HepG2 (cell line): ENCODE measurements around the gene CARS2. TPM values are rescaled to one million over a fixed set of nuclear protein-coding genes. Genes with fewer than 3 reads are reported as not detected.
A peak's percentile ranks its signal among the peaks of the same experiment; 100 is the strongest.

Source experiments
- EED ChIP-seq: sonication (generic); formaldehyde crosslinking; IDR thresholded peaks from 2 replicates; pipeline ENCODE4 v1.5.0; 2020; ENCODE audit warnings: mild to moderate bottlenecking, missing genetic modification reagents
- JUN ChIP-seq: sonication (generic); formaldehyde crosslinking; IDR thresholded peaks from 2 replicates; pipeline ENCODE4 v1.4.0; 2020; ENCODE audit warnings: mild to moderate bottlenecking, missing genetic modification reagents
- KLF13 ChIP-seq: sonication (generic); formaldehyde crosslinking; IDR thresholded peaks from 2 replicates; pipeline ENCODE4 v1.4.0; 2020; ENCODE audit warnings: mild to moderate bottlenecking, missing genetic modification reagents
- MIER3 ChIP-seq: IDR thresholded peaks from 2 replicates; pipeline ENCODE4 v1.6.1; 2016; ENCODE audit warnings: missing compliant biosample characterization, borderline replicate concordance
- MXD4 ChIP-seq: IDR thresholded peaks from 2 replicates; pipeline ENCODE4 v1.6.1; 2016; ENCODE audit warnings: mild to moderate bottlenecking, missing biosample characterization, missing genetic modification reagents
- MXI1 ChIP-seq: IDR thresholded peaks from 3 replicates; pipeline ENCODE4 v1.6.1; 2012; ENCODE audit warnings: low read depth, low read length, inconsistent platforms, borderline replicate concordance
- MYC ChIP-seq: sonication (generic); formaldehyde crosslinking; IDR thresholded peaks from 2 replicates; pipeline ENCODE4 v1.9.0; 2021; ENCODE audit warnings: missing genetic modification reagents, borderline replicate concordance
- NFE2L1 ChIP-seq: sonication (generic); formaldehyde crosslinking; IDR thresholded peaks from 2 replicates; pipeline ENCODE4 v1.4.0; 2020; ENCODE audit warnings: missing genetic modification reagents, mild to moderate bottlenecking, borderline replicate concordance
- POLR2A ChIP-seq, 2 experiments: IDR thresholded peaks; 2 replicates each; pipeline ENCODE4 v1.6.1; 2011; ENCODE audit warnings: low read depth in 2 of 2, low read length in 2 of 2, mild to moderate bottlenecking in 1 of 2, moderate library complexity in 1 of 2; ENCODE audit not compliant: insufficient read depth in 1 of 2
- SOX5 ChIP-seq: IDR thresholded peaks from 2 replicates; pipeline ENCODE4 v1.6.1; 2016; ENCODE audit warnings: borderline replicate concordance
- SRF ChIP-seq: IDR thresholded peaks from 2 replicates; pipeline ENCODE4 v1.6.1; 2011; ENCODE audit warnings: mild to moderate bottlenecking, low read depth, low read length, moderate library complexity
- TBP ChIP-seq: sonication (generic); formaldehyde crosslinking; IDR thresholded peaks from 2 replicates; pipeline ENCODE4 v1.5.0; 2020; ENCODE audit warnings: missing genetic modification reagents
- ZKSCAN8 ChIP-seq: IDR thresholded peaks from 2 replicates; pipeline ENCODE4 v1.6.1; 2016; ENCODE audit warnings: borderline replicate concordance, missing genetic modification reagents, missing compliant biosample characterization
- ZNF441 ChIP-seq: sonication (generic); formaldehyde crosslinking; IDR thresholded peaks from 2 replicates; pipeline ENCODE4 v1.7.0; 2021; ENCODE audit warnings: missing genetic modification reagents, borderline replicate concordance
- ZNF570 ChIP-seq: sonication (generic); formaldehyde crosslinking; IDR thresholded peaks from 2 replicates; pipeline ENCODE4 v1.4.0; 2020; ENCODE audit warnings: mild to moderate bottlenecking, missing genetic modification reagents, borderline replicate concordance
- ZNF644 ChIP-seq: IDR thresholded peaks from 2 replicates; pipeline ENCODE4 v1.6.1; 2016; ENCODE audit warnings: low read depth
- polyA plus RNA-seq, 8 experiments: library from polyadenylated mRNA; depleted of rRNA in 3 of 8; stranded (reverse) in 7 of 8; unstranded in 1 of 8; fragments of >200 nt; fragmentation: Illumina TruSeq in 4 of 8; extraction: Trizol in 4 of 8; gene quantifications; 2 replicates each; pipeline versions ENCODE4 v1.2.1 to v1.2.3, GENCODE V29; 2011 to 2016; ENCODE audit warnings: low read depth in 4 of 8, missing spikeins in 1 of 8, mixed read lengths in 1 of 8; ENCODE audit not compliant: insufficient read depth in 1 of 8
- total RNA-seq, 5 experiments: library from RNA; depleted of rRNA; stranded (reverse); fragments of >200 nt; fragmentation: Illumina TruSeq; extraction: Trizol; gene quantifications; 2 replicates each; pipeline ENCODE4 v1.2.3, GENCODE V29; 2016; ENCODE audit warnings: low read depth in 1 of 5
- TF ChIP-seq, protein P1 (sequence below): sonication (generic); formaldehyde crosslinking; IDR thresholded peaks from 2 replicates; pipeline ENCODE4 v1.4.0; 2020; ENCODE audit warnings: missing genetic modification reagents
- TF ChIP-seq, protein P2 (sequence below): sonication (generic); formaldehyde crosslinking; IDR thresholded peaks from one replicate; pipeline ENCODE4 v1.5.1; 2020; ENCODE audit warnings: mild to moderate bottlenecking, missing genetic modification reagents; ENCODE audit errors: not compliant biosample characterization

CARS2 gene
- total and polyA plus RNA-seq, 2 of the 13 experiments (the other 11 are each of a cell fraction or from before 2014, with no cell fraction given) = 41.1 to 59.3 TPM

GRCh38 chr13:110712081-110712848, 6.3 kb upstream of the CARS2 start (continued):
- TF ChIP-seq SRF = no peak
- no peak for TF ChIP-seq JUN (CRISPR knock-in tag)
- no peak for TF ChIP-seq EED (CRISPR knock-in tag)
- 0 out of 2 replicates have a peak, but pooled peaks have one; percentile 39 for TF ChIP-seq ZNF441
- TF ChIP-seq ZNF570 (CRISPR knock-in tag) = no peak
- no peak for TF ChIP-seq KLF13 (CRISPR knock-in tag)
- TF ChIP-seq, protein P1, sequence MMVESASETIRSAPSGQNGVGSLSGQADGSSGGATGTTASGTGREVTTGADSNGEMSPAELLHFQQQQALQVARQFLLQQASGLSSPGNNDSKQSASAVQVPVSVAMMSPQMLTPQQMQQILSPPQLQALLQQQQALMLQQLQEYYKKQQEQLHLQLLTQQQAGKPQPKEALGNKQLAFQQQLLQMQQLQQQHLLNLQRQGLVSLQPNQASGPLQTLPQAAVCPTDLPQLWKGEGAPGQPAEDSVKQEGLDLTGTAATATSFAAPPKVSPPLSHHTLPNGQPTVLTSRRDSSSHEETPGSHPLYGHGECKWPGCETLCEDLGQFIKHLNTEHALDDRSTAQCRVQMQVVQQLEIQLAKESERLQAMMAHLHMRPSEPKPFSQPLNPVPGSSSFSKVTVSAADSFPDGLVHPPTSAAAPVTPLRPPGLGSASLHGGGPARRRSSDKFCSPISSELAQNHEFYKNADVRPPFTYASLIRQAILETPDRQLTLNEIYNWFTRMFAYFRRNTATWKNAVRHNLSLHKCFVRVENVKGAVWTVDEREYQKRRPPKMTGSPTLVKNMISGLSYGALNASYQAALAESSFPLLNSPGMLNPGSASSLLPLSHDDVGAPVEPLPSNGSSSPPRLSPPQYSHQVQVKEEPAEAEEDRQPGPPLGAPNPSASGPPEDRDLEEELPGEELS (CRISPR knock-in tag) = no peak
- TF ChIP-seq POLR2A (IDR thresholded peaks at IDR 0.05; ENCODE audit: insufficient read depth in 1 of 2, low read depth in 2 of 2, low read length in 2 of 2) = peak in 1 of 2 experiments; percentile 74; a peak in 2 of 4 replicates
- TF ChIP-seq MIER3 (CRISPR knock-in tag) = 0 out of 2 replicates have a peak, but pooled peaks have one; percentile 16
- TF ChIP-seq TBP (CRISPR knock-in tag) = no peak
- TF ChIP-seq MXI1 = peak; percentile 79; the same call in 2 of the 3 replicates
- no peak for TF ChIP-seq ZKSCAN8 (CRISPR knock-in tag)
- TF ChIP-seq MXD4 (CRISPR knock-in tag) = peak; percentile 61; the same call in 1 of the 2 replicates
- no peak for TF ChIP-seq NFE2L1 (CRISPR knock-in tag)
- TF ChIP-seq, protein P2, sequence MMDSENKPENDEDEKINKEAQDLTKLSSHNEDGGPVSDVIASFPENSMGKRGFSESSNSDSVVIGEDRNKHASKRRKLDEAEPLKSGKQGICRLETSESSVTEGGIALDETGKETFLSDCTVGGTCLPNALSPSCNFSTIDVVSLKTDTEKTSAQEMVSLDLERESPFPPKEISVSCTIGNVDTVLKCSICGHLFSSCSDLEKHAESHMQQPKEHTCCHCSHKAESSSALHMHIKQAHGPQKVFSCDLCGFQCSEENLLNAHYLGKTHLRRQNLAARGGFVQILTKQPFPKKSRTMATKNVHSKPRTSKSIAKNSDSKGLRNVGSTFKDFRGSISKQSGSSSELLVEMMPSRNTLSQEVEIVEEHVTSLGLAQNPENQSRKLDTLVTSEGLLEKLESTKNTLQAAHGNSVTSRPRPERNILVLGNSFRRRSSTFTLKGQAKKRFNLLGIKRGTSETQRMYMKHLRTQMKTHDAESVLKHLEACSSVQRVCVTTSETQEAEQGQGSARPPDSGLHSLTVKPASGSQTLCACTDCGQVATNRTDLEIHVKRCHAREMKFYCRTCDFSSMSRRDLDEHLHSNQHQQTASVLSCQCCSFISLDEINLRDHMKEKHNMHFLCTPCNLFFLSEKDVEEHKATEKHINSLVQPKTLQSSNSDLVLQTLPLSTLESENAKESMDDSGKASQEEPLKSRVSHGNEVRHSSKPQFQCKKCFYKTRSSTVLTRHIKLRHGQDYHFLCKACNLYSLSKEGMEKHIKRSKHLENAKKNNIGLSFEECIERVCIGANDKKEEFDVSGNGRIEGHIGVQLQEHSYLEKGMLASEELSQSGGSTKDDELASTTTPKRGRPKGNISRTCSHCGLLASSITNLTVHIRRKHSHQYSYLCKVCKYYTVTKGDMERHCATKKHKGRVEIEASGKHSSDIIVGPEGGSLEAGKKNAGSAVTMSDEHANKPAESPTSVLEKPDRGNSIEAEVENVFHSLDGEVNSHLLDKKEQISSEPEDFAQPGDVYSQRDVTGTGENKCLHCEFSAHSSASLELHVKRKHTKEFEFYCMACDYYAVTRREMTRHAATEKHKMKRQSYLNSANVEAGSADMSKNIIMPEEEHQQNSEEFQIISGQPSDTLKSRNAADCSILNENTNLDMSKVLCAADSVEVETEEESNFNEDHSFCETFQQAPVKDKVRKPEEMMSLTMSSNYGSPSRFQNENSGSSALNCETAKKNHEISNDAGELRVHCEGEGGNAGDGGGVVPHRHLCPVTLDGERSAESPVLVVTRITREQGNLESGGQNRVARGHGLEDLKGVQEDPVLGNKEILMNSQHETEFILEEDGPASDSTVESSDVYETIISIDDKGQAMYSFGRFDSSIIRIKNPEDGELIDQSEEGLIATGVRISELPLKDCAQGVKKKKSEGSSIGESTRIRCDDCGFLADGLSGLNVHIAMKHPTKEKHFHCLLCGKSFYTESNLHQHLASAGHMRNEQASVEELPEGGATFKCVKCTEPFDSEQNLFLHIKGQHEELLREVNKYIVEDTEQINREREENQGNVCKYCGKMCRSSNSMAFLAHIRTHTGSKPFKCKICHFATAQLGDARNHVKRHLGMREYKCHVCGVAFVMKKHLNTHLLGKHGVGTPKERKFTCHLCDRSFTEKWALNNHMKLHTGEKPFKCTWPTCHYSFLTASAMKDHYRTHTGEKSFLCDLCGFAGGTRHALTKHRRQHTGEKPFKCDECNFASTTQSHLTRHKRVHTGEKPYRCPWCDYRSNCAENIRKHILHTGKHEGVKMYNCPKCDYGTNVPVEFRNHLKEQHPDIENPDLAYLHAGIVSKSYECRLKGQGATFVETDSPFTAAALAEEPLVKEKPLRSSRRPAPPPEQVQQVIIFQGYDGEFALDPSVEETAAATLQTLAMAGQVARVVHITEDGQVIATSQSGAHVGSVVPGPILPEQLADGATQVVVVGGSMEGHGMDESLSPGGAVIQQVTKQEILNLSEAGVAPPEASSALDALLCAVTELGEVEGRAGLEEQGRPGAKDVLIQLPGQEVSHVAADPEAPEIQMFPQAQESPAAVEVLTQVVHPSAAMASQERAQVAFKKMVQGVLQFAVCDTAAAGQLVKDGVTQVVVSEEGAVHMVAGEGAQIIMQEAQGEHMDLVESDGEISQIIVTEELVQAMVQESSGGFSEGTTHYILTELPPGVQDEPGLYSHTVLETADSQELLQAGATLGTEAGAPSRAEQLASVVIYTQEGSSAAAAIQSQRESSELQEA = no peak
- TF ChIP-seq ZNF644 (CRISPR knock-in tag) = no peak
- no peak for TF ChIP-seq SOX5 (CRISPR knock-in tag)
- peak; percentile 67; the same call in 1 of the 2 replicates for TF ChIP-seq MYC (CRISPR knock-in tag)
